HG03196 (cell line): Measurements from ENCODE around the gene ZNF700.
"Not testable (repeated sequence)": the region's sequence is repeated elsewhere in the genome, so short reads cannot be mapped to it uniquely, and the experiment has no call there.

Experiments used
- ATAC-seq: cut with Tn5 transposase; IDR thresholded peaks from one replicate; pipeline ENCODE4 v1.9.1; 2021; ENCODE audit not compliant: unreplicated experiment

The ZNF700 gene

DNA sequence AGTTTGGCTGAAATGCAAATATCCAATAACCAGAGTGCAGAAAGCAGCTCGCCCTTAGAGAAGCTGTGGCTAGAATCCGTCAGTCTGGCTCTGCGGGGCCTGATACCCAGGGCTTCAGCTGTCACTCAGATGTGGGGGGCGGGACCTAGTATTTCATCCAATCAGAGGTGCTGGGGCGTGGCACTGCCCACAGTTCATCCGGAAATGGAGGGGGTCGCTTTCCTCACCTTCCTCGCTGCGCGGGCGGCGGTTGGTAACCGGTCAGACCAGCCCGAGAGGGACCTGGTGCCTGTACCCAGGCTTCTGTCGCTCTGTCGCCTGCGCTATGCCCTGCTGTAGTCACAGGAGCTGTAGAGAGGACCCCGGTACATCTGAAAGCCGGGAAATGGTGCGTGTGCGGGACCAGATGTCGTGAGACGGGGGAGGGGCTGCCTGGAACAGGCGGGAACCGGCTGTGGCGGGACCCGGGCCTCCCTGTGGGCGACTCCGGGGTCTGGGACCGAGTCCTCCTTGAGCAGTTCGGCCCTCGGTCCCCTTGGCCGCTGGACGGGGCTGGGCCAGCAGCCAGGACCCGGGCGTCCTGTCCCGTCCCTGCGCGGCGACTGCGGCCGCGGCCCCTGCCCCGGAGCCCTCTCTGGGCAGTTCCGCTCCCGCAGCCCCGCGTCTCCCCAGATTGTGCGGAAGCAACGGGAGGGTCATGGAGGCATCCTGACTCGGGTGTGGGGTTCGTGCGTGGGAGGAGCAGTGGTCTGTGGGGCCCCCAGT lies at the start of gene ZNF700:
Gene ZNF700, plus strand, starts transcription at position 222 of the 765 bp plus-strand sequence. Its CDS starts 104 bp downstream, at position 326.
- ATAC-seq = peak; percentile 87

DNA sequence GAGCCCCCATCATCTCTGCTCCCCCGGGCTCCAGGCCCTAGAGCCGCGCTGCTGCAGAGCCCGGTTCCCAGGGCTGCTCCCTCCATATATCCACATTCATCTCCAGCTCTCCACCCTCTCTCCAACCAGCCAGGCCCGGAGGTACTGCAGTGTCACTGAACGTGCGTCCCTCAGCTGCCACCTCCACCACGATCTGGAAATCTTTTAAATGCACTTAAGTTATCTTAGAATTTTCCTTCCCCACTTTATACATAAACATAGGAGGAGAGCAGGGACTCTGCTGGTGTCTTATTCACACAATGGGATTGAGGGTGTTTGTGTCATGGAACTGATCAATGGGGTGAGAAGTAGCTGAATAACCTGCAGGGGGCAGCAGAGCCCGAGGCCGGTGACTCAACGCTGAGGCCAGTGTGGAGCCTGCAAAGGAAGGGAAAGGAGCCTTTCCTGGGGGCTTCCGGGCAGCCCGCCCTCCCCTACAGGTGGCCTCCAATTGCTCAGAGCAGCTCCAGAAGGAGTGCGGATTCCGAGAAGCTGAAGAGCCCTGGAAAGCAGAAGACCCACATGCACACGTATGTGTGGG lies 45.1 kb upstream of the ZNF700 start:
- not testable (repeated sequence) for ATAC-seq

DNA sequence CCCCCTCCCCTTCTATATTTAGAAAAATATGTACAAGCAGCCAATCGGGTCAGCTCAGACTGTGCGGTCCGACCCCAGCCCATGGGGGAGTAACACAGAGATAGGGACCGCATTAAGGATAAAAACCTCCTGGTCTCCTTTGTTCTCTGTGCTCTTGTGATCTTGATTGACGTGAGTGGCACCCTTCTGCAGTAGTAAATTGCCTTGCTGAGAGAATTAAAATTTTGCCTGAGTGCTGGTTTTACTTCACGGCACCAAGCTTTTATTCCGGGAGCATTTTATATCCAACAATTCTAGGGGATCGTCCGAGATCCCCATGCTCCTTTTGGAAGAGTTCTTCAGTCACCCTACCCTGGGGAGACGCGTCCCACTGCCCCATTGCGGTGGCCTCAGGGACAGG lies 44.3 kb upstream of the ZNF700 start:
- ATAC-seq = no peak

DNA sequence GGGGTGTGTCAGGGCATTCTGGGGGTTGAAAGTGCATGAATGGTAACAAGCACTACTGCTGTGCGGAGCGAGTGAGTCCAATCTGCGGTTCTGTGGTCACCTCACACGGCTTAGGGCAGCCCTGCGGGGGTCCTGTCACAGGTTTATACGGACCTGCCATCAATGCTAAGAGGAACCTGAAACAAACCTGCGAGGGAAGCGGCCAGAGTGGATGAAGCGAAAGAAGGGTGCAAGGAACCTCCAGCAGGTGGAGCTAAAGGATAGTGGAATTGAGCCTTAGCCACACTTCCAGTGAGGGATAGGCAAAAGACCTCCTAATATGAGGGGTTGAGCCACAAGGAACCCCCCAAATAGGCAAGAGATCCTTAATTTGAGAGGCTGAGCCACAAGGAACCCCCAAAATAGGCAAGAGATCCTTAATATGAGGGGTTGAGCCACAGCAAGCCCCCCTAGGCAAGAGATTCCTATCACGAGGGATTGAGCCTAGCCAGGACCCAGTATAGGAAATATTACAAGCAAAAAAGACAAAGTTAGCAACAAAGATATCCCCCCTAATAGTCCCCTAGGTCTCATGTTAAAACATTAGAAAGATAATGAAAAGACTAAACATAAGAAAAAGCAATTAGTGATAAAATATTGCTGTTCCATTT lies 43.6 kb upstream of the ZNF700 start:
- no peak for ATAC-seq

DNA sequence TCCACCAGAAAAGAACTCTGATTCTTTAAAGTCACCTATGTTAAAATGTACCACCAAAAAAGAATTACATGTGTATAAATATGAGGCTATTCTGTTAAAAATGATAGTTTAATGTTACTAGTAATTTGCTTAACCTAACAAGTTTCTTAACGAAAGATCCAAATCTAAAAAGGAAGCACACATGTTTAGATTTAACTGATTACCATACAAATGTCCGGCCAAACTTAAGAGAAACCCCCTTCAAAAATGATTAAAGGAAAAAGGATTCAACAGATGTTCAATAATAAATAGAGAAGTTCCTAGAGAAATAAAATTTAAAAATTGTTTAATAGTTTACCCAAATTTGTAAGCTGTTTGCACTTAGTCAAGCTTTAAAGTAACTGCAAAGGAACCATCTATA lies 42.3 kb upstream of the ZNF700 start:
- ATAC-seq = no peak

DNA sequence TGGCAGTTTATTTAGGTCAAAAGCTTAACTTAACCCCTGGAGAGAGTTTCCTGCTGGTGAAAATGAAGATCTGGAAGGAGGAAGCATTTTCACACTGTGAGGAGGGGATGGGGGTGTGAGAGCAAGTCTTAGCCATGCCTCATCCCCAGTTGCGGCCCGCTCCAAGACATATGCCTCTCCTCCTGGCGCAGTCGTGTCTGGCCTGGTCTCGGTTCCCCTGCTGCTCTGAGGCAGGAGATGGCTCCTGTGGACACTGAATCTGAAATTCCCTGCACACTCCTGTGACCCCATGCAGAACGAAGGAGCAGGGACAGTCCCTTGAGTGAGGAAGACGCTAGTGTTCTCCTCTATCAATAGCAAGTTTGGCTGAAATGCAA lies 37.7 kb upstream of the ZNF700 start:
- ATAC-seq = no peak

DNA sequence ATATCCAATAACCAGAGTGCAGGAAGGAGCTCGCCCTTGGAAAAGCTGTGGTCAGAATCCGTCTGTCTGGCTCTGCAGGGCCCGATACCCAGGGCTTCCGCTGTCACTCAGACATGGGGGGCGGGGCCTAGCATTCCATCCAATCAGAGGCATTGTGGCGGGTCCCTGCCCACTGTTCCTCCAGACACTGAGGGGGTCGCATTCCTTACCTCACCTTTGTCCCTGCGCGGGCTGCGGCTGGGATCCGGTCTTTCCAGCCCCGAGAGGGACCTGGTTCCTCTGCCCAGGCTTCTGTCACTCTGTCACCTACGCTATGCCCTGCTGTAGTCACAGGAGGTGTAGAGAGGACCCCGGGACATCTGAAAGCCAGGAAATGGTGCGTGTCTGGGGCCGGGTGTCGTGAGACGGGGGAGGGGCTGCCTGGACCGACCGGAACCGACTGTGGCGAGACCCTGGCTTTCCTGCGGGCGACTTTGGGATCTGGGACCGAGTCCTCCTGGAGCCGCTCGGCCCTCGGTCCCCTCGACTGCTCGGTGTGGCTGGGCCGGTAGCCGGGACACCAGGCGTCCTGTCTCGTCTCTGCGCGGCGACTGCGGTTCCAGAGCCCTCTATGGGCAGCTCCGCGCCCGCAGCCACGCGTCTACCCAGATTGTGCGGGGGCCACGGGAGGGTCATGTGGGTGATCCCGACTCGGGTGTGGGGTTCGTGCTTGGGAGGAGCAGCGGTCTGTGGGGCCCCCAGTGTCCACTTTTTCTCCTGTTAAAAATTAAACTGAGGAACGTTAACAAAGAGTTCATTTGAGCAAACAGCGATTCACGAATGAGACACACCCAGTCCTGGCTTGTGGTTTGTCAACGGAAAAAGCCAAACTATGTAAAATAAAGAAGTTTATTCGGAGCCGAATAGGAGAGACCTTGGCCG lies 37.0 kb upstream of the ZNF700 start, which contains the start of gene ZNF69:
Gene ZNF69, plus strand, starts transcription at position 172 of the 921 bp plus-strand sequence. Its CDS starts 142 bp downstream, at position 314.
- no peak for ATAC-seq

DNA sequence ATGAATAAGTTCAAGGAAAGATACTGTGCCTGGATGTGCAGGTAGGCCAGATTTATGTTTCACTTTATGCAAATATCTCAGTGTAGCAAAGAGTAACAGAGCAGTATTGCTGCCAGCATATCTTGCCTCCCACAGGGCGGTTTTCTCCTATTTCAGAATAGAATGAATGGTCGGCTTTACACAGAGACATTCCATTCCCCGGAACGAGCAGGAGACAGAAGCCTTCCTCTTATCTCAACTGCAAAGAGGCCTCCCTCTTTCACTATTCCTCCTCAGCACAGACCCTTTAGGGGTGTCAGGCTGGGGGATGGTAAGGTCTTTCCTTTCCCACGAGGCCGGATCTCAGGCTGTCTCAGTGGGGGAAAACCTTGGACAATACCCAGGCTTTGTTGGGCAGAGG lies 35.0 kb upstream of the ZNF700 start:
- not testable (repeated sequence) for ATAC-seq

DNA sequence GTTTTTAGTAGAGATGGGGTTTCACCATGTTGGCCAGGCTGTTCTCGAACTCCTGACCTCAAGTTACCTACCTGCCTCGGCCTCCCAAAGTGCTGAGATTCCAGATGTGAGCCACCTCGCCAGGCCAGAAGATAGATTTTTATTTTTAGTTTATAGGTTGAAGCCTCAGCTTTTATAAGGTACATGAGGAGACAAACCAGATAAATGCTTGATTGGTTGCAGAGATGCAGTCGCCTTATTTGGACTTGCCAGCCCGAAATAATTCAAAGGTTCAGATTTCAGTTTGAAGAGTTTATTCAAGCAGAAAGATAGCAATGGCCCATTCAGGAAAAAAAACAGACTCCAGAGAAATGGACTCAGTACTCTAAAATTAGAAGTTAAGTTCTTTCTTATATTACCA lies 34.3 kb upstream of the ZNF700 start:
- ATAC-seq = no peak

DNA sequence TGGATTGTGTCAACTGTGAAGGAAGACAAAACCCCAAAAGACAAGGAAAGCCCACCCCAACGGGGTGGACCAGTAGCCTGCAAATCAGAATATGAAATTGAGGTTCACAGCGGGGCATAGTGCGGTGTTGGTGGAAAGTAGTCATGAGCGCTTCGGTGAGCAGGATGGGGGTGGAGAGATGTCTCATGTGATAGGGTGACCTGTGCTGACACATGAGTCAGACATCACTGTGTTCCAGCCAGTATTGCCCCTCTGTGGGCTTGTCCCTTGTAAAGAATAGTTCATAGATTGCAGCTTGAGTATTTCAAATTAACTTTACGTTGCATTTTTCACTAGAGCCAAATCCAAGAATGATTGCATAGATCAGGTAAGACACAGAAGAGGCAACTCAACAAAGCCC lies 30.1 kb upstream of the ZNF700 start:
- ATAC-seq = no peak

DNA sequence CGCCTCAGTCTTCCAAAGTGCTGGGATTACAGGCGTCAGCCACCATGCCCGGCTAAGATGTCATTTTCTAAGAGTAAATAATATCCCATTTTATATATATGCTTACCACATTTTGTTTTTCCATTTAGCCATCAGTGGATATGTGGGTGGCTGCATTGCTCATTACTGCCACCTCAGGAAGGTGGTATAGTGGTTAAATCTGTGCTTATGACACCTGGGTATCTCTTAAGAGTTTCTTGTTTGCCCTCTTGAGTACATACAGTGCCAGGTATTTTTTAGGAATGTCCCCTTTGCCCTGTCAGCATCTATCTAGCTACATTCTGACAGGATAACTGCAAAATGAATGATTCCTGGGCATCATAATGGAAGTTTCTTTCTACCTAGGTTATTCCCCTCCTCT lies 22.7 kb upstream of the ZNF700 start:
- ATAC-seq = no peak

DNA sequence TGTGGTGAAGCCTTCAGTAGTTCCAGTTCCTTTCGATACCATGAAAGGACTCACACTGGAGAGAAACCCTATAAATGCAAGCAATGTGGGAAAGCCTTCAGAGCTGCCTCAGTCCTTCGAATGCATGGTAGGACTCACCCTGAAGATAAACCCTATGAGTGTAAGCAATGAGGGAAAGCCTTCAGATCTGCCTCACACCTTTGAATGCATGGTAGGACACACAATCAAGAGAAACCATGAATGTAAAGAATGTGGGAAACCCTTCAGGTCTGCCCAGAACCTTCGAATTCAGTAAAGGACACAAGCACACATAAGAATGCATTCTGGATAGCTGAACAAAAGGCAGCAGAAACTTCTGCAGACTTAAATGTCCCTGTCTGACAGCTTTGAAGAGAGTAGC lies 19.0 kb upstream of the ZNF700 start:
- ATAC-seq = no peak

DNA sequence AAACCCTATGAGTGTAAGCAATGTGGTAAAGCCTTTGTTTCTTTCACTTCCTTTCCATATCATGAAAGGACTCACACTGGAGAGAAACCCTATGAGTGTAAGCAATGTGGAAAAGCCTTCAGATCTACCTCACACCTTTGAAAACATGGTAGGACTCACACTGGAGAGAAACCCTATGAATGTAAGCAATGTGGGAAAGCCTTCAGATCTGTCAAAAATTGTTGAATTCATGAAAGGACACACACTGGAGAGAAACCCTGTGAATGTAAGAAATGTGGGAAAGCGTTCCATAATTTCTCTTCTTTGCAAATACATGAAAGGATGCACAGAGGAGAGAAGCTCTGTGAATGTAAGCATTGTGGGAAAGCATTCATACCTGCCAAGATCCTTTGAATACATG lies 13.0 kb upstream of the ZNF700 start:
- ATAC-seq = not testable (repeated sequence)

DNA sequence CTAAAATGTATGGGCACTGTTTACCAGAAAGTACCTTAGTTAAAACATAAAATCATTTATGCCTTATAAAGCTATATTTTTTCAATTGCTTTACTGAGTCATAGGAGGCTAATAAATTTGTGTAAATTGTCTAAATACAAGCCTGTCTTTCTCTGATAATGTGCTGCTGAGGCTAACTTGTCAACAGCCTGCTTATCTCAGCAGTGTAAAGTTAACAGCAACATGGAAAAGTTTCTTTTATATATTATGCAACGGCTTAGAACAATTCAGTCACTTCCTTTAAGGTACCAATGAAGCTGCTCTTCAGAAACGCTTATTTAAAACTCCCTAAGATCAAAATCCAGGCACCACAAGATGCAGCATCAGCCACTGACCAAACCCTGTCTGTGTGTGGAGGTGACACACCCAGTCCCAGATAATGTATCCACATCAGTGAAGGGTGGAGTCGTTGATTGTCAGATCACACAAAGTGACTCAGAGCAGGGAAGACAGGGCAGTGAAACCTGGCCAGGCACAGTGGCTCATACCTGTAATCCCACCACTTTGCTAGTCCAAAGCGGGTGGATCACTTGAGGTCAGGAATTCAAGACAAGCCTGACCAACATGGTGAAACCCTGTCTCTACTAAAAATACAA lies 10.4 kb upstream of the ZNF700 start:
- ATAC-seq = not testable (repeated sequence)

DNA sequence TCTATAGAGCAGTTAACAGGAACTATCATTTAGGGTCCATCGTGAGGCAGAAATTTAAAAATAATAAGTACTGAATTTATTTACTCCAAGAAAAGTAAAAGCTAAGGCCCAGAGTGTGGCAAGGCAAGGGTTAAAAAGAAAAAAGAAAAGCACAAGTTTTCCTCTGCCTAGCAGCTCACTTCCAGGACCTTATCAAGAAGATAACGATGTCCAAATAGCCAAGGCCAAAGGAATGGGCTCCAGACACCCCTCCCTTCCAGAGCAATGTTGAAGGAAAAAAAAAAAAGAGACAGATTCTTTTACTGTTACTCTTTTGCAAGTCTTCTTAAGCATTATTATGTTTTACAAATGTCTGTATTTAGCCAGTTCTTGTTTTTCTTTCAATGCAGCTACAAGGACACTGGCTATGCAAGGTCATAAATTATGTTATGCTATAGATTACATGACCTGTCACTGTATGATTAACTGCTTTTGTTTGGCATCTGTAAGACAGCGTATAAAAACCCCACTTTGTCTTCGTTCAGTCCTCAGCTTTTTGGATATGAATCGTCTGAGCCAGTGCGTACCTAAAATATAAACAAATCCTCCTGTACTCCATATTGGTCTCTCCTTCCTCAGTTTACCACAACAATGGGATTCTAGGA lies 2.9 kb upstream of the ZNF700 start:
- ATAC-seq = no peak

DNA sequence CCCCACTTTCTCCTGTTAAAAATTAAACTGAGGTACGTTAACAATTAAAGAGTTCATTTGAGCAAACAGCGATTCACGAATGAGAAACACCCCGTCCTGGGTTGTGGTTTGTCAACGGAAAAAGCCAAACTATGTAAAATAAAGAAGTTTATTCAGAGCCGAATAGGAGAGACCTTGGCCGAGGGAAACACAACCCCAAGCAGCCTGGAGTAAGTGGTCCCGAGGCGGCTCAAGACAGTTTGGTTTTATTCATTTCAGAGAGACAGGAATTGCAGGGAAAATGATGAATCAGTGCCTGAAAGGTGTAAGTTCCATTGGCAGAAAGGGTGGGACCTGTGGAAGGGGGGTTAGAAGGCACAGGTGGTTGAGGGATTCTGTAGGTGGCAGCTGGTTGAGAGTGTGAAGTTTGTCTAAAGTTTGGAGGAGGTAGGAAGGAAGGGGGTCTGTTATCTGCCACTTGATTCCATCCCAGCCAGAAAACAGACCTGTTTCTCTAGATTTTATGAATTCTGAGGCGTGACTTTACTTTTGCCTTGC lies 812 bp downstream of the ZNF700 start:
- ATAC-seq = not testable (repeated sequence)

DNA sequence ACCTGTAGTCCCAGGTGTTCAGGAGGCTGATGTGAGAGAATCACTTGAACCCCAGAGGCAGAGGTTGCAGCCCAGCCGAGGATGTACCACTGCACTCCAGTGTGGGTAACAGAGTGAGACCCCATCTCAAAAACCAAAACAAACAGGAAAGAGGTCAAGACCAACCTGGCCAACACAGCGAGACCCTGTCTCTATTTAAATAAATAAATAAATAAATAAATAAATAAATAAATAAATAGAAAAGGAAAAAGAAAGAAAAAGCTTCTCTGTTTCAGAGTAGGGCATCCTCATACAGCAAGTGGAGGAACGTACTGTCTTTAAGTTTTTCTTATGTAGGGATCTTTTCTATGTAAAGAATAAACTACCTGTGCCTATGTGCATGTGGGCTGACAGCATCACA lies 2.3 kb downstream of the ZNF700 start:
- no peak for ATAC-seq

DNA sequence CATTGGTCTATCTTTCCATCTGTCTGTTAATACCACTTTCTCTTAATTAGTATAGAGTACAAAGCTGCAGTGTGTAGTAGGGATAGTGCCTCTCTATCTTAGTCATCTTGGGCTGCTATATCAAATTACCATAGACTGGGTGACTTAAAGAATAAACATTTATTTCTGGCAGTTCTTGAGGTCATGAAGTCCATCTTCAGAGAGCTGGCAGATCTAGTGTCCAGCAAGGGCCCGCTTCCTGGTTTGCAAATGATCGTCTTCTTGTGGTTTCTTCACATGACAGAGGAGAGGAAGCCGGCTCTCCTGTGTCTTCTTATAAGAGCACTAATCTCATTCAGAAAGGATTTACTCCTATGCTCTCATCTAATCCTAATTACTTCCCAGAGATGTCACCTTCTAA lies 6.1 kb downstream of the ZNF700 start:
- no peak for ATAC-seq

DNA sequence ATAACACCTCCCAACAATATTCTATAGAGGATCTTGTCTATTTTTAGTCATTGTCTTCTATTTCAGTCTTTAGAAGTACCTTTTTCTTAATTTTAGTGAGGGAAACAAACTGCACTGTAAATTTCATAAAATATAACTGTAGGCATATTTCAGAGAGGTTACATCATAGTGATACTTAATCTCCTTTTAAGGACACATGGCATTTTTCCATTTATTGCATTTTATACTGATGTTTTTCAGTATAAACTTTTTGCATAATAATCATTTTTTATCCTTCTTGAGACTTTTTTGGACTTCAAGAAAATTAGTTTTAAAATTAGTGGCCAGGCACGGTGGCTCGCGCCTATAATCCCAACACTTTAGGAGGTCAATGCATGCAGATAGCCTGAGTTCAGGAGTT lies 6.6 kb downstream of the ZNF700 start:
- no peak for ATAC-seq

DNA sequence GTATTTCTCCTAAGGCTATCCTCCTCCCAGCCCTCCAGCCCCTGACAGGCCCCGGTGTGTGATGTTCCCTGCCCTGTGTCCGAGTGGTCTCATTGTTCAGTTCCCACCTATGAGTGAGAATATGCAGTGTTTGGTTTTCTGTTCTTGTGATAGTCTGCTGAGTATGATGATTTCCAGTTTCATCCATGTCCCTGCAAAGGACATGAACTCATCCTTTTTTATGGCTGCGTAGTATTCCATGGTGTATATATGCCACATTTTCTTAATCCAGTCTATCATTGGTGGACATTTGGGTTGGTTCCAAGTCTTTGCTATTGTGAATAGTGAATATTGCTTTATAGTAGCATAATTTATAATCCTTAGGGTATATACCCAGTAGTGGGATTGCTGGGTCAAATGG lies 10.9 kb downstream of the ZNF700 start:
- ATAC-seq = not testable (repeated sequence)
